H1 (cell line): ENCODE results near the gene RLBP1. TPM values are rescaled to one million over a fixed set of nuclear protein-coding genes. Genes with fewer than 3 reads are reported as not detected.

Experiments used
- CTCF ChIA-PET: fragments of 300-600 bp; sonication (Branson Sonifier 250); formaldehyde crosslinking; loops from one replicate; lab custom pipeline; 2021; ENCODE audit not compliant: partially characterized antibody; lab: Charles Lee
- POLR2A ChIA-PET: fragments of 300-600 bp; sonication (Branson Sonifier 250); formaldehyde crosslinking; loops from one replicate; lab custom pipeline; 2021; ENCODE audit warnings: inconsistent platforms; ENCODE audit not compliant: partially characterized antibody; lab: Charles Lee
- DNase-seq, 2 experiments: peaks; one replicate each; pipeline versions ENCODE4 v3.0.0 to v3.0.0-alpha.2; 2010 to 2022; ENCODE audit warnings: low spot score in 2 of 2, low read depth in 1 of 2, mixed read lengths in 1 of 2
- FAIRE-seq: peaks from 2 replicates; lab custom pipeline; 2011; peaks lifted over from hg19 to GRCh38; lab: Jason Lieb, UNC
- H2AFZ ChIP-seq: 2 replicates; pipeline ENCODE4 v1.8.1; 2012; ENCODE audit warnings: low read length, inconsistent platforms
- H2AK5ac ChIP-seq: 2 replicates; pipeline ENCODE4 v1.6.1; 2013; ENCODE audit warnings: low read depth, low read length
- H2BK120ac ChIP-seq: replicated peaks from 2 replicates; pipeline ENCODE3; 2013; ENCODE audit warnings: low read depth, low read length, inconsistent platforms
- H2BK12ac ChIP-seq: 2 replicates; pipeline ENCODE4 v1.6.1; 2013; ENCODE audit warnings: low read depth, low read length
- H2BK15ac ChIP-seq: 2 replicates; pipeline ENCODE4 v1.6.1; 2013; ENCODE audit warnings: low read length
- H2BK20ac ChIP-seq: 2 replicates; pipeline ENCODE4 v1.6.1; 2013; ENCODE audit warnings: low read length
- H2BK5ac ChIP-seq: 2 replicates; pipeline ENCODE4 v1.6.1; 2013; ENCODE audit warnings: low read depth, low read length
- H3K14ac ChIP-seq: 2 replicates; pipeline ENCODE4 v1.6.1; 2013; ENCODE audit warnings: inconsistent platforms; ENCODE audit not compliant: insufficient read length
- H3K18ac ChIP-seq: 2 replicates; pipeline ENCODE4 v1.6.1; 2013; ENCODE audit warnings: low read length; ENCODE audit errors: extremely low read depth
- H3K23ac ChIP-seq: 2 replicates; pipeline ENCODE4 v1.6.1; 2013; ENCODE audit warnings: inconsistent platforms; ENCODE audit not compliant: insufficient read length
- H3K23me2 ChIP-seq: 2 replicates; pipeline ENCODE4 v1.6.1; 2013; ENCODE audit warnings: low read depth, low read length
- H3K27ac ChIP-seq: 2 replicates; pipeline ENCODE4 v1.6.1; 2011; ENCODE audit warnings: low read depth, low read length, inconsistent platforms
- H3K27me3 ChIP-seq, 4 experiments: replicated peaks in 1 of 4; 1 replicate in 1 of 4; 2 replicates in 3 of 4; pipeline versions ENCODE4 v1.6.1 to v1.8.1; 2011 to 2013; ENCODE audit warnings: low read length in 3 of 4, mild to moderate bottlenecking in 3 of 4, inconsistent platforms in 2 of 4, mixed read lengths in 2 of 4, moderate library complexity in 1 of 4; ENCODE audit not compliant: control insufficient read depth in 3 of 4, insufficient read depth in 3 of 4; ENCODE audit errors: extremely low read depth in 1 of 4
- H3K36me3 ChIP-seq, 4 experiments: 2 replicates each; pipeline versions ENCODE4 v1.6.1 to v1.8.1; 2011 to 2013; ENCODE audit warnings: mild to moderate bottlenecking in 4 of 4, low read length in 3 of 4, moderate library complexity in 2 of 4, control low read depth in 1 of 4, inconsistent platforms in 1 of 4; ENCODE audit not compliant: insufficient read depth in 4 of 4, control insufficient read depth in 2 of 4
- H3K4ac ChIP-seq: replicated peaks from 2 replicates; pipeline ENCODE3; 2013; ENCODE audit warnings: low read length, low read depth, mixed read lengths, inconsistent platforms; ENCODE audit not compliant: insufficient read length
- H3K4me1 ChIP-seq, 4 experiments: replicated peaks in 1 of 4; 1 replicate in 1 of 4; 2 replicates in 3 of 4; pipeline versions ENCODE4 v1.6.1 to v1.8.1; 2011 to 2013; ENCODE audit warnings: low read length in 3 of 4, inconsistent platforms in 2 of 4, mixed read lengths in 1 of 4; ENCODE audit not compliant: insufficient read depth in 4 of 4, control insufficient read depth in 3 of 4
- H3K4me2 ChIP-seq, 2 experiments: 2 replicates each; pipeline versions ENCODE4 v1.6.1 to v1.8.1; 2011 to 2013; ENCODE audit warnings: low read depth in 2 of 2, low read length in 2 of 2, control low read depth in 1 of 2, inconsistent platforms in 1 of 2, mild to moderate bottlenecking in 1 of 2; ENCODE audit not compliant: insufficient read depth in 1 of 2
- H3K4me3 ChIP-seq, 4 experiments: fragments of 200-600, 300-600 bp in 1 of 4; sonication (generic), shearing (Covaris generic), sonication (Bioruptor Twin) in 1 of 4; 2 replicates each; pipeline versions ENCODE4 v1.5.1 to v1.8.1; 2011 to 2016; ENCODE audit warnings: low read length in 4 of 4, low read depth in 3 of 4, control low read depth in 2 of 4, inconsistent platforms in 2 of 4, mild to moderate bottlenecking in 2 of 4, mixed read lengths in 1 of 4, moderate library complexity in 1 of 4; ENCODE audit not compliant: insufficient read depth in 2 of 4; ENCODE audit errors: extremely low read depth in 1 of 4
- H3K56ac ChIP-seq: replicated peaks from 2 replicates; pipeline ENCODE3; 2013; ENCODE audit warnings: low read depth, mild to moderate bottlenecking, mixed read lengths, low read length, inconsistent platforms; ENCODE audit not compliant: insufficient read length
- H3K79me1 ChIP-seq: 2 replicates; pipeline ENCODE4 v1.6.1; 2013; ENCODE audit warnings: low read depth, low read length, control low read depth
- H3K79me2 ChIP-seq, 2 experiments: 2 replicates each; pipeline versions ENCODE4 v1.6.1 to v1.8.1; 2012 to 2013; ENCODE audit warnings: low read length in 2 of 2, mild to moderate bottlenecking in 2 of 2, inconsistent platforms in 1 of 2; ENCODE audit not compliant: insufficient read depth in 2 of 2, control insufficient read depth in 1 of 2
- H3K9ac ChIP-seq, 4 experiments: replicated peaks in 1 of 4; 1 replicate in 1 of 4; 2 replicates in 3 of 4; pipeline versions ENCODE4 v1.6.1 to v1.8.1; 2011 to 2013; ENCODE audit warnings: low read depth in 3 of 4, low read length in 3 of 4, control low read depth in 2 of 4, mild to moderate bottlenecking in 2 of 4, moderate library complexity in 2 of 4, inconsistent platforms in 1 of 4; ENCODE audit errors: extremely low read depth in 1 of 4
- H3K9me3 ChIP-seq, 2 experiments: 2 replicates each; pipeline versions ENCODE4 v1.6.1 to v1.8.1; 2012 to 2013; ENCODE audit warnings: mild to moderate bottlenecking in 2 of 2, moderate library complexity in 2 of 2, control low read depth in 1 of 2, inconsistent platforms in 1 of 2, low read depth in 1 of 2, low read length in 1 of 2, mixed read lengths in 1 of 2; ENCODE audit not compliant: insufficient read depth in 2 of 2
- H4K20me1 ChIP-seq, 2 experiments: replicated peaks in 1 of 2; 2 replicates each; pipeline versions ENCODE3 to v1.8.1; 2011 to 2013; ENCODE audit warnings: inconsistent platforms in 2 of 2, low read length in 2 of 2, mild to moderate bottlenecking in 1 of 2; ENCODE audit not compliant: insufficient read depth in 2 of 2, control insufficient read depth in 1 of 2
- H4K5ac ChIP-seq: 2 replicates; pipeline ENCODE4 v1.6.1; 2013; ENCODE audit warnings: low read length, low read depth, mixed read lengths, inconsistent platforms; ENCODE audit not compliant: insufficient read length
- H4K8ac ChIP-seq: 2 replicates; pipeline ENCODE4 v1.8.0; 2013; ENCODE audit warnings: mild to moderate bottlenecking, moderate library complexity, low read length, inconsistent platforms; ENCODE audit not compliant: insufficient read depth; ENCODE audit errors: extremely low read depth
- H4K91ac ChIP-seq: replicated peaks from 2 replicates; pipeline ENCODE3; 2013; ENCODE audit warnings: low read length, mixed read lengths, inconsistent platforms; ENCODE audit not compliant: insufficient read length
- ASH2L ChIP-seq: fragments of 200-600, 300-600 bp; sonication (generic); IDR thresholded peaks from one replicate; pipeline ENCODE4 v1.7.1; 2017; ENCODE audit warnings: low read length
- BCL11A ChIP-seq, 2 experiments: IDR thresholded peaks; one replicate each; pipeline ENCODE4 v1.6.1; 2011; ENCODE audit warnings: low read depth in 2 of 2, low read length in 2 of 2, mild to moderate bottlenecking in 2 of 2
- CEBPB ChIP-seq: IDR thresholded peaks from 2 replicates; pipeline ENCODE4 v1.6.1; 2012; ENCODE audit warnings: low read depth, low read length
- JUN ChIP-seq: IDR thresholded peaks from 2 replicates; pipeline ENCODE4 v1.6.1; 2011; ENCODE audit warnings: low read depth, mild to moderate bottlenecking, improper control_type of control experiment, low read length
- KDM1A ChIP-seq: fragments of 200-600, 300-600 bp; sonication (generic); IDR thresholded peaks from 2 replicates; pipeline ENCODE4 v1.7.1; 2016; ENCODE audit warnings: mild to moderate bottlenecking, low read length, borderline replicate concordance
- KDM5A ChIP-seq: fragments of 200-600 bp; IDR thresholded peaks from 2 replicates; pipeline ENCODE4 v1.7.1; 2012; ENCODE audit warnings: mild to moderate bottlenecking, low read length, inconsistent platforms, mixed read lengths
- NRF1 ChIP-seq: IDR thresholded peaks from 2 replicates; pipeline ENCODE4 v1.6.1; 2011; ENCODE audit warnings: mild to moderate bottlenecking, low read depth, low read length, improper control_type of control experiment
- PHF8 ChIP-seq: fragments of 200-600 bp; sonication (generic); conservative IDR thresholded peaks from 2 replicates; pipeline ENCODE4 v1.7.1; 2012; ENCODE audit warnings: low read depth, mild to moderate bottlenecking, inconsistent platforms, low read length, moderate library complexity
- POLR2AphosphoS5 ChIP-seq: IDR thresholded peaks from 2 replicates; pipeline ENCODE4 v1.6.1; 2011; ENCODE audit warnings: low read depth, low read length
- SIRT6 ChIP-seq: IDR thresholded peaks from one replicate; pipeline ENCODE4 v1.7.1; 2012; ENCODE audit warnings: low read length, inconsistent platforms
- SRF ChIP-seq: IDR thresholded peaks from 2 replicates; pipeline ENCODE4 v1.6.1; 2011; ENCODE audit warnings: mild to moderate bottlenecking, low read depth, low read length, moderate library complexity
- TAF7 ChIP-seq: optimal IDR thresholded peaks from 2 replicates; pipeline ENCODE3; 2011; ENCODE audit warnings: low read depth, mild to moderate bottlenecking, inconsistent platforms, low read length, moderate library complexity, borderline replicate concordance
- YY1 ChIP-seq: IDR thresholded peaks from 2 replicates; pipeline ENCODE4 v1.6.1; 2011; ENCODE audit warnings: low read depth, mild to moderate bottlenecking, low read length
- polyA plus RNA-seq, 7 experiments: library from polyadenylated mRNA; depleted of rRNA in 3 of 7; stranded (reverse) in 5 of 7; unstranded in 2 of 7; fragments of >200 nt in 5 of 7; fragments of 200-250 nt in 2 of 7; gene quantifications; 1 replicate in 5 of 7; 2 replicates in 1 of 7; 4 replicates in 1 of 7; pipeline versions ENCODE4 v1.2.1 to v1.2.3, GENCODE V29; 2011 to 2013; ENCODE audit warnings: missing spikeins in 2 of 7, mixed read lengths in 2 of 7
- total RNA-seq: library from RNA; stranded (reverse); fragmentation: NEBNext Ultra II Directional; extraction: Animal tissue kit (Norgen Biotek cat#: 25700); gene quantifications from 2 replicates; pipeline ENCODE4 v1.2.1, GENCODE V29; 2021

The RLBP1 gene
- total and polyA plus RNA-seq, 2 of the 8 experiments (the other 6 are each of a cell fraction or from before 2014, with no cell fraction given) = 0.05 TPM; not detected in 1

DNA sequence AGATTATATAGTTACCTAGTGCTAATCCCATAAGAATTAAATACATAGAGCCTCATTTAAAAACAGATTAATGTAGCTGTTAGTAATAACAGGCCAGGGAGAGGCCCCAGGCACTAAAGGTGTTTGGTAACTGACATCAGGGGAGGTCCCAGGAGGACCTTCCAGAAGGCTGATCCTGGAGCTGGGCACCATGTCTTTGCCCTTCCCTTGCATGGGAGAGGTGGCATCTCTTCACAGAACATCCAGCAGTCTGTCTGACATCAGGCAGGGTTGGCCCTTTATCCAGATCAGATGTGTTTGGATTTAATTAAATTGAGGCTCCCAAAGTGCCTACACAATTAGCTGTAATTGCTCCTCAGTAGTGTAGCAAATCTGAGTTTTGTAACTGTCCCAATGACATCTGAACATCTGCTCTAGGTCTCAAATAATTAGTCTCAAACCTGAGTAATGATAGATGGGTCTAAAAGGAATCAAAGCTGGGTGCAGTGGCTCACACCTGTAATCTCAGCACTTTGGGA is 53.0 kb downstream of the RLBP1 start:
- ChIA-PET POLR2A (interaction anchor here (1.5 to 1.6 kb wide), 2 partner anchors 9 to 272 kb away, joined by 3 to 4 read pairs; no protein-coding TSS in a partner anchor), CTCF (interaction anchor here (1.0 to 9.3 kb wide), 13 partner anchors 9 to 290 kb away, joined by 3 to 84 read pairs (median 5); partner anchors contain the start of gene ABHD2)
- no peak overlapping the region for H3K4ac ChIP-seq
- no peaks in the 10 kb centered on the region for H3K23me2 ChIP-seq
- no peak overlapping the region for H2BK5ac ChIP-seq
- H3K23ac ChIP-seq = no peak overlapping the region
- H4K8ac ChIP-seq = no peak overlapping the region
- H3K36me3 ChIP-seq = no peaks in the 10 kb centered on the region
- no peak overlapping the region for H2AK5ac ChIP-seq
- H2AFZ ChIP-seq = no peak overlapping the region
- no peak overlapping the region for H2BK12ac ChIP-seq
- H3K14ac ChIP-seq = no peak overlapping the region
- no peak overlapping the region for H2BK120ac ChIP-seq
- no peak overlapping the region for H3K4me2 ChIP-seq
- H4K91ac ChIP-seq = no peak overlapping the region
- no peak overlapping the region for H3K56ac ChIP-seq
- no peaks in the 10 kb centered on the region for H4K20me1 ChIP-seq
- no peak overlapping the region for H3K4me3 ChIP-seq
- peaks cover 0 to 10% (median 6%) of the 10 kb centered on the region in 4 experiments; a peak in 2 of 7 replicates for H3K4me1 ChIP-seq
- H3K79me2 ChIP-seq = no peaks in the 10 kb centered on the region
- DNase-seq (no peak), FAIRE-seq (no peak)
- H3K9me3 ChIP-seq = no peaks in the 10 kb centered on the region
- H4K5ac ChIP-seq = no peak overlapping the region
- H2BK20ac ChIP-seq = no peak overlapping the region
- no peak overlapping the region for H3K9ac ChIP-seq
- no peak overlapping the region for H2BK15ac ChIP-seq
- H3K27ac ChIP-seq = no peak overlapping the region
- no peak overlapping the region for H3K18ac ChIP-seq
- no peaks in the 10 kb centered on the region for H3K79me1 ChIP-seq
- no peaks in the 10 kb centered on the region for H3K27me3 ChIP-seq
- TF ChIP-seq TAF7 = no peak
- no peak for TF ChIP-seq SRF
- TF ChIP-seq KDM1A = no peak
- TF ChIP-seq PHF8 = no peak
- no peak for TF ChIP-seq NRF1
- no peak for TF ChIP-seq ASH2L
- TF ChIP-seq KDM5A = no peak
- no peak for TF ChIP-seq BCL11A (IDR thresholded peaks at IDR 0.05; ENCODE audit: low read depth in 2 of 2, low read length in 2 of 2)
- TF ChIP-seq POLR2AphosphoS5 = no peak
- TF ChIP-seq JUN = no peak
- TF ChIP-seq CEBPB = no peak
- TF ChIP-seq YY1 = no peak
- TF ChIP-seq SIRT6 = no peak
